Measurements from ENCODE around the gene MTO1. TPM values are rescaled to one million over a fixed set of nuclear protein-coding genes. Genes with fewer than 3 reads are reported as not detected.

The MTO1 gene, protein sequence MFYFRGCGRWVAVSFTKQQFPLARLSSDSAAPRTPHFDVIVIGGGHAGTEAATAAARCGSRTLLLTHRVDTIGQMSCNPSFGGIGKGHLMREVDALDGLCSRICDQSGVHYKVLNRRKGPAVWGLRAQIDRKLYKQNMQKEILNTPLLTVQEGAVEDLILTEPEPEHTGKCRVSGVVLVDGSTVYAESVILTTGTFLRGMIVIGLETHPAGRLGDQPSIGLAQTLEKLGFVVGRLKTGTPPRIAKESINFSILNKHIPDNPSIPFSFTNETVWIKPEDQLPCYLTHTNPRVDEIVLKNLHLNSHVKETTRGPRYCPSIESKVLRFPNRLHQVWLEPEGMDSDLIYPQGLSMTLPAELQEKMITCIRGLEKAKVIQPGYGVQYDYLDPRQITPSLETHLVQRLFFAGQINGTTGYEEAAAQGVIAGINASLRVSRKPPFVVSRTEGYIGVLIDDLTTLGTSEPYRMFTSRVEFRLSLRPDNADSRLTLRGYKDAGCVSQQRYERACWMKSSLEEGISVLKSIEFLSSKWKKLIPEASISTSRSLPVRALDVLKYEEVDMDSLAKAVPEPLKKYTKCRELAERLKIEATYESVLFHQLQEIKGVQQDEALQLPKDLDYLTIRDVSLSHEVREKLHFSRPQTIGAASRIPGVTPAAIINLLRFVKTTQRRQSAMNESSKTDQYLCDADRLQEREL
- total RNA-seq (2022; extraction: Qiagen RNA extraction; ENCODE audit: low read depth), result 8.7 to 12.2 TPM (median 10.0 TPM) in 5 replicates

DNA sequence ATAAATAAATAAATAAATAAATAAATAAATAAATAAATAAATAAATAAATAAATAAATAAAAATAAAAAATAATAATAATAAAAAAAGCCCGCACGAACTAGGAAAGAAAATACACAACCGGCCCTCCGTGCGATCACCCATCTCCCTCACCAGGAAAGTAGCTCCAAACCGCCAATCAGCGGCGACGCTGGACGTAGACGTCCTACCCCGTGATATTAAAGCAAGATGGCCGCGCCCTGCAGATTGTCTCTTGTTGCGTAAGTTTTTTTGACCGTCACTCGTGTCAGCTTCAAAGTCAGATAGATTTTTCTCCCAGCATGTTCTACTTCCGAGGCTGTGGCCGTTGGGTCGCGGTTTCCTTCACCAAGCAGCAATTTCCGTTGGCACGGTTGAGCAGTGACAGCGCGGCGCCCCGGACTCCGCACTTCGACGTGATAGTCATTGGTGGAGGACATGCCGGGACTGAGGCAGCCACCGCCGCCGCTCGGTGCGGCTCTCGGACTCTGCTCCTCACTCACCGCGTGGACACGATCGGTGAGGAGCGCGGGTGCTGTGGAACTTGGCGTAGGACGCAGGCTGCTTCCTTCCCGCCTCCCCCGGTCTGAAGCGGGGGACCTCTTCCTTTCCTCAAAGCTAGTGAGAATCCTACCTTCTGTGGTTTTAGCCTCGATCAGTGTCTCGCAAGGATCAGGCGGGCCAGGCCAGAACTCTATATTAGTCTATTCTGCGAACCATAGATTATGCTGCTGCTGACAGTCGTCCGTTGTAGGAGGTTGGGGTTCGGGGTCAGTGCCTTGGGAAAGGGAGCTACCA lies at the start of gene MTO1:
MTO1 (plus strand) TSS at position 201 of the 814 bp plus-strand sequence; CDS start at position 319, 118 bp downstream.

GRCh38 chr6:73452107-73452461 lies 9.5 kb upstream of the MTO1 start, which contains the start of gene CGAS:
TSS of gene CGAS (minus strand) at chr6:73452297. CDS start at chr6:73452181, 116 bp downstream.

DNA sequence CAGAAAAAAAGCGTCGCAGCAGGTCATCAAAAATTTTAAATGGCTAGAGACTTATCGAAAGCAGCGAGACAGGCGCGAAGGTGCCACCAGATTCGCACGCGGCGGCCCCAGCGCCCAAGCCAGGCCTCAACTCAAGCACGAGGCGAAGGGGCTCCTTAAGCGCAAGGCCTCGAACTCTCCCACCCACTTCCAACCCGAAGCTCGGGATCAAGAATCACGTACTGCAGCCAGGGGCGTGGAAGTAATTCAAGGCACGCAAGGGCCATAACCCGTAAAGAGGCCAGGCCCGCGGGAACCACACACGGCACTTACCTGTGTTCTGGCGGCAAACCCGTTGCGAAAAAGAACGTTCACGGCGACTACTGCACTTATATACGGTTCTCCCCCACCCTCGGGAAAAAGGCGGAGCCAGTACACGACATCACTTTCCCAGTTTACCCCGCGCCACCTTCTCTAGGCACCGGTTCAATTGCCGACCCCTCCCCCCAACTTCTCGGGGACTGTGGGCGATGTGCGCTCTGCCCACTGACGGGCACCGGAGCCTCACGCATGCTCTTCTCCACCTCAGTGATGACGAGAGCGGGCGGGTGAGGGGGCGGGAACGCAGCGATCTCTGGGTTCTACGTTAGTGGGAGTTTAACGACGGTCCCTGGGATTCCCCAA lies 59.3 kb downstream of the MTO1 start, which contains the start of gene EEF1A1:
EEF1A1 (minus strand) TSS at position 345 of the 663 bp plus-strand sequence. CDS start 1,006 bp downstream, outside the sequence.

Other genes starting within 250 kb of the MTO1 start
- gene KHDC1L, start 236.2 kb upstream of the MTO1 start, total RNA-seq (2022; extraction: Qiagen RNA extraction; ENCODE audit: low read depth), result 0.36 to 0.51 TPM (median 0.42 TPM) in 4 of 5 replicates, not detected in the other
- gene KHDC1, start 198.5 kb upstream of the MTO1 start, total RNA-seq (2022; extraction: Qiagen RNA extraction; ENCODE audit: low read depth), result 2.7 to 3.9 TPM (median 3.7 TPM) in 5 replicates
- gene DPPA5, start 107.5 kb upstream of the MTO1 start, total RNA-seq (2022; extraction: Qiagen RNA extraction; ENCODE audit: low read depth), result not detected in 5 replicates
- gene KHDC3L, start 99.1 kb upstream of the MTO1 start, total RNA-seq (2022; extraction: Qiagen RNA extraction; ENCODE audit: low read depth), result not detected in 5 replicates
- gene OOEP, start 91.8 kb upstream of the MTO1 start, total RNA-seq (2022; extraction: Qiagen RNA extraction; ENCODE audit: low read depth), result not detected in 5 replicates
- not detected in 5 replicates for gene DDX43, start 66.9 kb upstream of the MTO1 start, total RNA-seq (2022; extraction: Qiagen RNA extraction; ENCODE audit: low read depth)
- gene CGAS, start 9.4 kb upstream of the MTO1 start, total RNA-seq (2022; extraction: Qiagen RNA extraction; ENCODE audit: low read depth), result 4.6 to 5.0 TPM (median 4.8 TPM) in 5 replicates
- 7,093 to 8,627 TPM (median 7,429 TPM) in 5 replicates for gene EEF1A1, start 59.3 kb downstream of the MTO1 start, total RNA-seq (2022; extraction: Qiagen RNA extraction; ENCODE audit: low read depth)
- 12.0 to 14.0 TPM (median 13.4 TPM) in 5 replicates for gene SLC17A5, start 192.3 kb downstream of the MTO1 start, total RNA-seq (2022; extraction: Qiagen RNA extraction; ENCODE audit: low read depth)
- gene CD109, start 234.5 kb downstream of the MTO1 start, total RNA-seq (2022; extraction: Qiagen RNA extraction; ENCODE audit: low read depth), result 36.3 to 70.4 TPM (median 59.2 TPM) in 5 replicates

Measured in A549 treated with GW870086 at 1 μM for 4 hours (cell line).